Heart left ventricle (tissue), 16 donors: ENCODE measurements around the gene CELSR1. TPM values are rescaled to one million over a fixed set of nuclear protein-coding genes. Genes with fewer than 3 reads are reported as not detected.

Experiments
- ATAC-seq, 4 donors: fragments of 200-7000 bp; cut with Tn5 transposase; one replicate each; pipeline ENCODE4 v1.9.1; 2020 to 2022; ENCODE audit warnings: moderate library complexity in 4 of 4, mild to moderate bottlenecking in 3 of 4, moderate number of reproducible peaks in 1 of 4
- DNase-seq, 5 donors: peaks; one replicate each; pipeline ENCODE4 v3.0.0-alpha.2; 2020
- H3K27ac ChIP-seq, 12 donors: fragments of 200-600 bp; sonication (generic) in 4 of 12; one replicate each; pipeline versions ENCODE4 v1.5.0 to v1.8.0; 2016 to 2022; ENCODE audit warnings: mild to moderate bottlenecking in 2 of 12
- H3K27me3 ChIP-seq, 9 donors: fragments of 200-600 bp; sonication (generic) in 2 of 9; one replicate each; pipeline versions ENCODE4 v1.5.1 to v1.8.0; 2016 to 2022; ENCODE audit warnings: mild to moderate bottlenecking in 3 of 9
- H3K36me3 ChIP-seq, 9 donors: fragments of 200-600 bp; sonication (generic) in 2 of 9; one replicate each; pipeline versions ENCODE4 v1.5.0 to v1.8.0; 2018 to 2022; ENCODE audit warnings: mild to moderate bottlenecking in 2 of 9
- H3K4me1 ChIP-seq, 12 donors: fragments of 200-600 bp; sonication (generic) in 4 of 12; one replicate each; pipeline versions ENCODE4 v1.5.0 to v1.8.0; 2016 to 2022; ENCODE audit warnings: mild to moderate bottlenecking in 3 of 12
- H3K4me3 ChIP-seq, 12 donors: fragments of 200-600 bp; sonication (generic) in 4 of 12; one replicate each; pipeline versions ENCODE4 v1.5.0 to v1.8.0; 2017 to 2022; ENCODE audit warnings: mild to moderate bottlenecking in 9 of 12, moderate library complexity in 4 of 12
- H3K9me3 ChIP-seq, 12 donors: fragments of 200-600 bp; sonication (generic) in 4 of 12; one replicate each; pipeline versions ENCODE4 v1.5.0 to v1.8.0; 2016 to 2022; ENCODE audit warnings: mild to moderate bottlenecking in 1 of 12
- CTCF ChIP-seq, 12 donors: fragments of 200-600 bp; sonication (generic) in 4 of 12; IDR thresholded peaks; one replicate each; pipeline versions ENCODE4 v1.5.0 to v1.8.0; 2018 to 2022; ENCODE audit warnings: antibody characterized with exemption in 12 of 12, mild to moderate bottlenecking in 5 of 12
- POLR2A ChIP-seq, 2 donors: fragments of 450-650 bp; IDR thresholded peaks; one replicate each; pipeline ENCODE4 v1.6.1; 2017; ENCODE audit warnings: antibody characterized with exemption in 2 of 2, mild to moderate bottlenecking in 2 of 2, moderate library complexity in 2 of 2
- WGBS, 4 donors: extraction: QIAGEN DNeasy Blood & Tissue Kit in 2 of 4; methylation state at CpG; one replicate each; pipeline versions ENCODE4 v1.1.5 to v1.1.7; 2013 to 2018; 5-methylcytosine and 5-hydroxymethylcytosine counted together
- intact Hi-C, 10 donors: fragments of 100-400 bp; cut with DNase I; formaldehyde crosslinking; loops; one replicate each; pipeline versions ENCODE4 v1.11.1 to v1.14.2; 2022
- polyA plus RNA-seq, 2 donors: library from polyadenylated mRNA; stranded (reverse); fragments of 200-250 nt; gene quantifications; one replicate each; pipeline ENCODE4 v1.2.3, GENCODE V29; 2013
- total RNA-seq, 9 donors: library from RNA; depleted of rRNA in 2 of 9; stranded (reverse); fragments of >200 nt in 2 of 9; fragmentation: NEBNext Ultra II Directional in 3 of 9; extraction: Animal tissue kit (Norgen Biotek cat#: 25700) in 3 of 9; gene quantifications; one replicate each; pipeline versions ENCODE4 v1.1.0 to v1.2.4, GENCODE V29; 2016 to 2023
- donor health status: ischemic (EF 13 %, LVEDD 7.1; RV severe dilation, severe dysfunction).
- donor health status: healthy with polysubstance abuse.
- donor health status: DM: no; HTN: yes; CAD: no.
- donor health status: DM: no; HTN: no; CAD: no.
- donor health status: ischemic (EF 25% LVEDD 6.9; RV normal size, moderate dysfunction).
- donor health status: ischemic (EF 25% LVEDD 5.7; RV mildly dilated, moderate dysfunction).
- donor health status: healthy.
- donor health status: DM: yes; HTN: yes; CAD: no.
- donor health status: ischemic (EF 35%, LVEDD 5.7; RV mildly dilated, moderate dysfunction).
- donor health status: nonischemic (EF 11% LVEDD 7.7; RV severe dilation, severe dysfunction).
- donor health status: DM: yes; HTN: yes; CAD: no.
- donor health status: PGD.
- donor health status: ischemic (EF 29% LVEDD 5.4; RV normal size, mild dysfunction).
- donor health status: nonischemic (EF 23%, LVEDD 6.1; RV moderate dilation, normal function).

The CELSR1 gene
- total and polyA plus RNA-seq, 11 donors, result 5.9 to 15.8 (median 11.9) TPM

GRCh38 chr22:46536537-46537224, 739 bp downstream of the CELSR1 start:
- no peaks in the 10 kb centered on the region for H3K9me3 ChIP-seq
- H3K27me3 ChIP-seq, result peaks cover 0 to 47% (median 11%) of the 10 kb centered on the region in 9 donors
- ATAC-seq (peak in 1 of 4 donors; percentile 13), DNase-seq (no peak)
- H3K4me3 ChIP-seq, result peak overlapping the region in 9 of 12 donors; percentile 31 to 65 (median 57)
- H3K4me1 ChIP-seq, result peaks cover 3 to 30% (median 16%) of the 10 kb centered on the region in 12 donors
- 2 to 4% (median 2%) methylated on average over 9 to 118 of the region's 118 CpGs for WGBS, 4 donors
- intact Hi-C loops, result loop anchor here in 3 of 10 donors (5.0 to 10.0 kb wide), 3 partner anchors 122 to 414 kb away; no protein-coding TSS in a partner anchor
- no peak for TF ChIP-seq CTCF (IDR thresholded peaks at IDR 0.05)
- TF ChIP-seq POLR2A (IDR thresholded peaks at IDR 0.05), result no peak
- peak overlapping the region in 3 of 12 donors; percentile 43 to 58 (median 55) for H3K27ac ChIP-seq
- H3K36me3 ChIP-seq, result no peaks in the 10 kb centered on the region

DNA sequence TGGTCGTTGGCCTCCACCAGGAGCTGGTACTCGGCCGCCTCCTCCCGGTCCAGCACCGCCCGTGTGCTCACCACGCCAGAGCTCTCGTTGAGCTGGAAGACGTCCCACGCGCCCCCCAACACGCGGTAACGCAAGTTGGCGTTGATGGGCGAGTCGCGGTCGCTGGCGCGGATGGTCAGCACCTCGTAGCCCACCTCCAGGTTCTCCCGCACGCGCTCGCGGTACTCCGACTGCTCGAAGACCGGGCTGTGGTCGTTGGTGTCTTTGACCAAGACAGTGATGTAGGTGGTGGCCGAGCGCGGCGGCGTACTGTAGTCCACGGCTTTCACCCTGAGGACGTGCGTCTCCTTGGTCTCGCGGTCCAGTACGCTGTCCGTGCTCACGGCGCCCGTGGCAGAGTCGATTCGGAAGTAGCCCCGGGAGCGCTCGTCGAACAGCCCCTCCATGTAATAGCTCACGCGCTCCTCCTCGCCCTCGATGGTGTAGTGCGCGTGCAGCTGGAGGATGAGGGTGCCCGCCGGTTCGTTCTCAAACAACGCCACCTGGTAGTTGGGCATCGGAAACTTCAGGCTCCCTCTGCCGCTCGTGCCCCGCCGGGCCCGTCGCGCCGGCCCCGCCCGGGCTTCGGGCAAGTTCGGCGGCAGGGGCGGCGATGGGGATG, 1.4 kb downstream of the CELSR1 start:
- no peaks in the 10 kb centered on the region for H3K9me3 ChIP-seq
- intact Hi-C loops, result loop anchor here in 3 of 10 donors (5.0 to 10.0 kb wide), 3 partner anchors 121 to 414 kb away; no protein-coding TSS in a partner anchor

DNA sequence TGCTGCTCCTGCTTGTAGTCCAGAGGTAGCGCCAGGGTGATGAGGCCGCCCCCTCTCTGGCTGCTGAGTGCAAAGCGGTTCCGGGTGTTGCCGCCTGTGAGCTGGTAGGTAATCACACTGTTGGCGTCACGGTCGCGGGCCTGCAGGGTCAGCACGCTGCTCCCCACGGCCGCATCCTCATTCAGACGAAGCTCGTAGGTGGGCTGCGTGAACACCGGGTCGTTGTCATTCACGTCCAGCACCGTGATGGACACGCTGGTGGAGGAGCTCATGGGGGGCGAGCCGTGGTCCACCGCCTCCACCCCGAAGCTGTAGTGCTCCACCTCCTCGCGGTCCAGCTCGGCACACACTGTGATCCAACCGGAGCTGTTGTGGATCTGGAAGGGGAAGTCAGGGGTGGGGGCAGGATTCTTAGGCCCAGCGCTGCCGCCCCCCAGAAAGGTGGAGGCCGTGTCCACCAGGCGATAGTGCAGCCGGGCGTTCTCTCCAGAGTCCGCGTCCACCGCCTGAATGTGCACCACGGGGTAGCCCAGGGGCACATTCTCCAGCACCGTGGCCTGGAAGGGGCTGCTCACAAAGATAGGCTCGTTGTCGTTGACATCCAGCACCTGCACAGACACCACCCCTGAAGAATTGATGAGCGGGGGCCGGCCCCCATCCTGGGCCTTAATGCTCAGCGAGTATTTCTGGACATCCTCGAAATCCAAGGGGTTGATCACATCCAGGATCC, 2.4 kb downstream of the CELSR1 start:
- H3K27me3 ChIP-seq, result peaks cover 0 to 42% (median 11%) of the 10 kb centered on the region in 9 donors
- peaks cover 3 to 30% (median 16%) of the 10 kb centered on the region in 12 donors for H3K4me1 ChIP-seq
- ATAC-seq (no peak), DNase-seq (peak in 1 of 5 donors; percentile 53)
- WGBS, 4 donors, result 95 to 98% (median 96%) methylated on average over 35 to 45 of the region's 45 CpGs
- intact Hi-C loops, result loop anchor here in 3 of 10 donors (5.0 to 10.0 kb wide), 3 partner anchors 120 to 413 kb away; no protein-coding TSS in a partner anchor
- no peaks in the 10 kb centered on the region for H3K9me3 ChIP-seq
- H3K27ac ChIP-seq, result no peak overlapping the region
- no peak for TF ChIP-seq CTCF (IDR thresholded peaks at IDR 0.05)
- TF ChIP-seq POLR2A (IDR thresholded peaks at IDR 0.05), result no peak
- H3K4me3 ChIP-seq, result no peak overlapping the region
- H3K36me3 ChIP-seq, result no peaks in the 10 kb centered on the region

More for the DNA sequence above, 1.4 kb downstream of the CELSR1 start:
- Histone ChIP-seq H3K27me3 (peaks cover 0 to 47% (median 11%) of the 10 kb centered on the region in 9 donors), H3K4me1 (peaks cover 3 to 30% (median 16%) of the 10 kb centered on the region in 12 donors), H3K36me3 (no peaks in the 10 kb centered on the region), H3K4me3 (peak overlapping the region in 1 of 12 donors; percentile 65), H3K27ac (no peak overlapping the region)
- TF ChIP-seq CTCF (IDR thresholded peaks at IDR 0.05) (no peak), POLR2A (IDR thresholded peaks at IDR 0.05) (no peak)
- ATAC-seq (no peak), DNase-seq (no peak)
- 69 to 89% (median 76%) methylated on average over 58 to 78 of the region's 78 CpGs for WGBS, 4 donors
